ENCODE results near the gene GIMD1.
"Not testable (repeated sequence)": the region's sequence is repeated elsewhere in the genome, so short reads cannot be mapped to it uniquely, and the experiment has no call there.

GIMD1 gene

DNA sequence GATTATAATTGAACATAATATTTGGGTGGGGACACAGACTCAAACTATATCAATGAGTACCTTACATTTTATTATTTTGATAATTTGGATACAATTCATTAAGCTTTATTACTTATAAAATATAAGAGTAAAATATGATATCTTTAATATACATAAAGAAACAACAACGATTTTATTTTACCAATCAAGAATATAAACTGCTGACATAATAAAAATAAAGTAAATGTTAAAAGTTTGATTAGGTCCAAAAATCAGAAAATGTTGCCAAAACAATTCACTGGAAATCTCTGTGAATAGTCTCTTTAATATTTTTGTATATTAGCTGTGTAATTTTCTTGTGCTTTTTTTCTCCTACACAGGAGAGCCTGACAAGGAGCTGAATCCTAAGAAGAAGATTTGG is 21.4 kb downstream of the GIMD1 start:
- DNase-seq = no peak

DNA sequence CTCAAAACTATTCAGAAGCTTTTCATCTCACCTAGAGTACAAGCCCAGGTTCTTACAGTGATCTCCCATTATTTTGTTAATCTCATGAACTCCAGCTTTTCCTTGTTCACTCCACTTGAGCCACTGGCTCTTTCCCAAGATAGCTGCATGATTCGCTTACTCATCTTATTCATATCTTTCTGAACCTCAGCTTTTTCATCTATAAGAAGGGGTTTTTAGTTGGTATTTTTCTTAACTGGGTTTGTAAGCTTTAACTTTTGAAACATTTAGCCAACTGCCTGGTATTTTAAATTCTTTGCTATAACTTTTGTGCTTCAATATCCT is 24.0 kb downstream of the GIMD1 start:
- peak; percentile 56 for DNase-seq

DNA sequence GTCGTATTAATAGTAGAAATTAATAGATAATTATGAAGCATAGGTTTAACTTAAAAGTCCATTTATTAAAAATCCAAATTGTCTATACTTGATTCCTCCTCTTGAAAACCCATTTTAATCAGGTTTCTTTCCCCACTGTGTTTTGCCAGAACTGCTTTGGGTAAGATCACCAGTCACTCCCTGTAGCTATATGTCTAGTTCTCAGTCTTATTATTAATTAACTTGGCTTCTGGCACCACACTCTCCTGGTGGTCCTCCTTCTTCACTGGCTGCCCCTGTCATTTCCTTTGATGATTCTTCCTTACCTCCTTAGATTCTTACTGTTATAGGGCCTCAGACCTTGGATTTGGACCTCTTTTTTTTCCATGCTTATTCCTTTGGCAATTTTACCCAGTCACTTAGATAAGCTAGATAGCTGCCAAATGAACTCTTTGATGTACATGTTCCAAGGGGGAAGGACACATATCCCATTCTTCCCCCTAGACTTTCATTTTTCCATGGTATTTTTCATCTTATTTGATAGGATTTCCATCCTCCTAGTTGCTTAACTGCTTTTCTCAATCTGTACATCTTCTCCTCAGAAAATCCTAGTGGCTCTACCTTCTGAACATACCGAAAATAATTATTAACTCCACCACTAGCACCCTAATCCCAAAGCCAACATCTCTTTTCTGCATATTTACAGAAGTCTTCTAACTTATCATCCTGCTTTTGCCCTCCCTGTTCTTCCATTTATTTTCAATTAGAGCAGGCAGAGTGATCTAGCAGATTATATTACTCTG is 24.5 kb downstream of the GIMD1 start:
- no peak for DNase-seq

DNA sequence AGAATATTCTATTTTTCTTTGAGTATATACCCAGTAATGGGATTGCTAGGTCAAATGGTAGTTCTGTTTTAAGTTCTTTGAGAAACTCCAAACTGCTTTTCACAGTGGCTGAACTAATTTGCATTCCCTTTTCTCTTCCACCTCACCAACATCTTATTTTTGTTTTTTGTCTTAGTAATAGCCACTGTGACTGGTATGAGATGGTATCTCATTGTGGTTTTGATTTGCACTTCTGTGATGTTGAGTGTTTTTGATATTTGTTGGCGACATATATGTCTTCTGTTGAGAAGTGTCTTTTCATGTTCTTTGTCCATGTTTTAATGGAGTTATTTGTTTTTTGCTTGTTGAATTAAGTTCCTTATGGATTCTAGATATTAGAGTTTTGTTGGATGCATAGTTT is 27.8 kb downstream of the GIMD1 start:
- peak; percentile 4 for DNase-seq

DNA sequence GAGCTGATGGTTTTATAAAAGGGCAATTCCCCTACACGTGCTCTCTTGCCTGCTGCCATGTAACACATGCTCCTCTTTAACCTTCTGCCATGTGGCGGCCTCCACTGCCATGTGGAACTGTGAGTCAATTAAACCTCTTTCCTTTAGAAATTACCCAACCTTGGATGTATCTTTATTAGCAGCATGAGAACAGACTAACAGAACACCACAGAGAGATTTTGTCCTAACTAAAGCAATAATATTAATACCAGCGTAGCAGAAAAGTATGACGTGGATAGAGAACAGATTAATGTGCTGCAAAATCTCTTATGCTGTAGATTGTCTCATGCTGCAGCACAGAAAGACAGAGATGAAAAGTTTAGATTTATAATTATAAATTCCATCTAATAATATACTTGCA is 29.1 kb downstream of the GIMD1 start:
- no peak for DNase-seq

DNA sequence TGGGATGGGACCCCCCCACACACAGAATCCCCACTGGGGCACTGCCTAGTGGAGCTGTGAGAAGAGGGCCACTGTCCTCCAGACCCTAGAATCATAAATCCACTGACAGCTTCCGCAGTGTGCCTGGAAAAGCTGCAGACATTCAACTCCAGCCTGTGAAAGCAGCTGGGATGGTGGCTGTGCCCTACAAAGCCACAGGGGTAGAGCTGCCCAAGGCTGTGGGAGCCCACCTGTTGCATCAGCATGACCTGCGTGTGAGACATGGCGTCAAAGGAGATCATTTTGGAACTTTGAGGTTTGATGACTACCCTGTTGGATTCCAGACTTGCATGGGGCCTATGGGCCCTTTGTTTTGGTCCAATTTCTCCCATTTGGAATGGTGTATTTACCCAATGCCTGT is 29.9 kb downstream of the GIMD1 start:
- no peak for DNase-seq

DNA sequence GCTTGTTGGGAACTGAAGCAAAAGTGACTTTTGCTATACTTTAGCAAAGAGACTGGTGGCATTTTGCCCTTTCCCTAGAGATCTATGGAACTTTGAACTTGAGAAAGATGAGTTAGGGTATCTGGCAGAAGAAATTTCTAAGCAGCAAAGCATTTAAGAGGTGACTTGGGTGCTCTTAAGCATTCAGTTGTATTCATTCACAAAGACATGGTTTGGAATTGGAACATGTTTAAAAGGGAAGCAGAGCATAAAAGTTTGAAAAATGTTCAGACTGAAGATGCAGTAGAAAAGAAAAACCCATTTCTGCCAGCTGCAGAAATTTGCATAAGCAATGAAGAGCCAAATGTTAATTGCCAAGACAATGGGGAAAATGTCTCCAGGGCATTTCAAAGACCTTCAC is 30.7 kb downstream of the GIMD1 start:
- no peak for DNase-seq

DNA sequence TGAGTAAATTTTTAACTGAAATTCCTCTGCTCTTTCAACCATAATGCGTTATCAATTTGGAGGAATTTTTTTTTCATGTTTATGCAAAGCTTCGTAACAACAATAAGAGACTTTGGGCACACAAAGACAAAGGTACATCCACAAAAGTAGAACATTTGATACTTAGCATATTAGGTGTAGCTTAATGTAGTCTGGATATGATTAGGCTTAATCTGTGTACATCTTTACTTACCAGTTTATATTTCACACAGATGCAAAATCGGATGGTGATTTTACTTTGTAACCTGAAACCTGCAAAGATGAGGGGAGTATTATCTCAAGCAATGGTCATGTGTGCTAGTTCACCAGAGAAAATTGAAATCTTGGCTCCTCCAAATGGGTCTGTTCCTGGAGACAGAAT is 32.0 kb downstream of the GIMD1 start:
- DNase-seq = no peak

DNA sequence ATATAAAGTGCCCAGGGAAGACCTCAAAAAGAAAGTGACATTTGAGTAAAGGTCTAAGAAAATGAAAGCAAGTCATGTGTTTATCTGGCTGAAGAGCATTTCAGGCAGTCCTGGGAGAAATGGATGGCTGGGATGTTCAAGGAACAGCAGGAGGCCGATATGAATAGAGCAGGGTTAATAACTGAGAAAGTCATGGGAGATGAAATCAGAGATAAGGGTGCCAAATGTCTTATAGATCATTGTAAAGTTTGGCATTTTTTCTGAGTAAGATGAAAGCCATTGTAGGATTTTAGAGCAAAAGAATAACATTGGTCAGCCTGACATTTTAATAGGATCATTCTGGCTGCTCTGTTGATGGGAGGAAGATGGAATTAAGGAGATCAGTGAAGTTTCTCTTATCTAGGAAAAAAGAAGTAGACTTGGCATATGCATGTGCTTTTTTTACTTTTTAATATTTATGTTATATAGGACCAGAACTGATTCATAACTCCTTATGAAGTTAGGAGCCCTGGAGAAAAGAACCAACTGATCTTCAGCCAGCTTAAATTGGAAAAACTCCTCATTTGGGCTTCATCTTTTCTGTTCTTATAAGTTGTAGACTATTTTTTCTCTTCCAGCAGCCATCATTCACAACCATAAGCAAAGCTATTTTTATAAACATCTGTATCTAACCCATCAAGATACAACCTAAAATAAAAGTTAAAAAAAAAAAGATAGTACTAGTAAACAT is 33.7 kb downstream of the GIMD1 start:
- no peak for DNase-seq

DNA sequence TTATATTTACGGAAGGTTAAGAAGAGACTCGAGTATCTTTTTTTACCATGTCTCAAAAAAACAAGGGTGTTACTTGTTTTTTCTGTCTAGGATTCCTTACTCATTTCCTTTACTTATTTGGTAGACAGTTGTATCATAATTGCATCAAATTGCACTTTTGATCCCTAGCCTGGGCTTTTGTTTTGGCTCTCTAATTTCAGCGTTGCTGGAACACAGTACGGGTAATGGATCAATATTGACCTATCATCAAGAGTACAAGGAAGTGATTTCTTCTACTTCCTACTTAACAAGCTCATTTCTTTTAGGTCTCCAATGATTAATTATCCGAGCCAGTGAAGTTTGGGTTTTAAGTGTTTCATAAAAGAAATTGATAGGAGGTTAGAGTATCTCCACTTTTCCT is 35.4 kb downstream of the GIMD1 start:
- DNase-seq = no peak

DNA sequence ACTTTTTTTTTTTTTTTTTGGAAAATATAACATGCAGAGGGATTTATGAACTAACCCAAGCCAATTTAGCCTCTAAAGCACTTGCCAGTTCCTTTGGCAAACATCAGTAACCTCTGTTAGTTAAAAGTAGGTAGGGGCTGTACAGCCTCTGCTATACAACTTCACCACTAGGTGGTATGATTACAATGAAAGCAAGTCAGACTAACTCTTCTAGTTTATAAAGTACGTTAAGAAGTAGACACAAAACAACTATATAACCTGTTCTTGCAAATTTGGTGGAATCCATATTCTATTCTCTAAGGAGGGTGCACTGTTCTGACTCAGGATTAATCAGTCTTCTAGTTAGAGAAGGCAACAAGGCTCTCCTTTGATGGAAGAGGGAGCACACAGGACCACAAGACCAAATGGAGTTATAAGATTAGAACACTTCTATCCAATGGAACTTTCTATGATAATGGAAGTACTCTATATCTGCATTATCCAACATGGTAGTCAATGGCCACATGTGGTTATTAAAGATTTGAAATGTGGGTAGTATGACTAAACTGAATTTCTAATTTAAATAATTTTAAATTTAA is 39.4 kb downstream of the GIMD1 start:
- peak; percentile 12 for DNase-seq

DNA sequence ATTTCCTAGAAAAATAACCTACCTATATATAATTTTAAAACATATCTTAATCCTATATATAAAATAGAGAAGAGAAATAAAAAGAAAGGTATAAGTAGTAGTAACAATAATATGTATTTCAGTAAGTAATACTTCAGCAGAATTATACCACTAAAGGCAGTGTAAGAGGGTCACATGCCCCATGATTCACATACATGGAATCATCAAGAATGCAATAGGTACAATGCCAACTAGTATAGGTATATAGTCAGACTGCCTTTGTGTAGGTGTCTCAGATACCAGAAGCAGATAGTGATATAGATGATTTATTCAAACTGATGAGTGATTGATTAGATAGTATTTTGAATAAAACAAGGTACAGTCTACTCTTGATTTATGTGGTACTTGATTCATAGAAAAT is 42.8 kb downstream of the GIMD1 start:
- DNase-seq = no peak

DNA sequence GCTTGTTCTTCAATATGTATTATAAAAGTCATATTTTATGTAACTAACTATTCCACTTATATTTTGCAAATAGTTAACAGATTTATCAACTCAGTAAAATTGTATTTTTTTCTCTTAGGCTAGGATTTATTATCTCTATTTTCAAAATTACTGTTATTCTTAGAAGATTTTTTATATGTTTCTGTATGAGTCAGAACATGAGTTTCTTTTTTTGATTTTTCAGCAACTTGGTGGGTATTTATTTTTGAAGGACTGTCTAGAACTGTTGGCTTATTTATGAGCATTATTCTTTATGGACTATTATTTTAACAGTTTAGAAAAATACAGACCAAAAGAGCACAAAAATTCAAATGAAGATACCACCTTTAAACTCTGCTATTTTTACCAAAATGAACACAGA is 45.5 kb downstream of the GIMD1 start:
- DNase-seq = no peak

DNA sequence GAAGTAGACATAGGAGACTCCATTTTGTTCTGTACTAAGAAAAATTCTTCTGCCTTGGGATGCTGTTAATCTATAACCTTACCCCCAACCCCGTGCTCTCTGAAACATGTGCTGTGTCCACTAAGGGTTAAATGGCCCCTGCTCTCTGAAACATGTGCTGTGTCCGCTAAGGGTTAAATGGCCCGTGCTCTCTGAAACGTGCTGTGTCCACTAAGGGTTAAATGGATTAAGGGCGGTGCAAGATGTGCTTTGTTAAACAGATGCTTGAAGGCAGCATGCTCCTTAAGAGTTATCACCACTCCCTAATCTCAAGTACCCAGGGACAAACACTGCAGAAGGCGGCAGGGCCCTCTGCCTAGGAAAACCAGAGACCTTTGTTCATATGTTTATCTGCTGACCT is 46.8 kb downstream of the GIMD1 start:
- DNase-seq = not testable (repeated sequence)

DNA sequence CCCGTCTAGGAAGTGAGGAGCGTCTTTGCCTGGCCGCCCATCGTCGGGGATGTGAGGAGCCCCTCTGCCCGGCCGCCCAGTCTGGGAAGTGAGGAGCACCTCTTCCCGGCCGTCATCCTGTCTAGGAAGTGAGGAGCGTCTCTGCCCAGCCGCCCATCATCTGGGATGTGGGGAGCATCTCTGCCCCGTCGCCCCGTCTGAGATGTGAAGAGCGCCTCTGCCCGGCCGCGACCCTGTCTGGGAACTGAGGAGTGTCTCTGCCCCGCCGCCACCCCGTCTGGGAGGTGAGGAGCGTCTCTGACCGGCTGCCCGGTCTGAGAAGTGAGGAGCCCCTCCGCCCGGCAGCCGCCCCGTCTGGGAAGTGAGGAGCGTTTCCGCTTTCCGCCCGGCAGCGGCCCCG is 47.4 kb downstream of the GIMD1 start:
- not testable (repeated sequence) for DNase-seq

DNA sequence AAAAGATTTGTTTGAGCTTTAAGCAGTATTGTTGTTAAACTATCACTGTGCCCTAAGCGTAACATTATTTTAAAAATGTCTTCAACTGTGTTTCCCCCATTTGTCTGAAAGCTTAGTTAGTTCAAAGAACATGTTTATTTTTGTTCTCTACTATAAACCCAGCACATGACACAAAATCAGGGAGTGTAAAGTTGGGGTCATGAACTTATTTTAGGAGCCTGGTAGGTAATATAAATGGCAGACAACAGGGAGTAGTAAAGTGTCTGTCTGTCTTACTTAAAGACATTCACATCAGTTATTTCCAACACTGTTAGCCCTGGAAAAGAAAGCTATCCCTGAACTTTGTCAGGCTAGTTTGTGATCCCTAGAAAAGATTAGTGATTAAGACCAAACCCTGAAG is 48.3 kb downstream of the GIMD1 start:
- DNase-seq = no peak

DNA sequence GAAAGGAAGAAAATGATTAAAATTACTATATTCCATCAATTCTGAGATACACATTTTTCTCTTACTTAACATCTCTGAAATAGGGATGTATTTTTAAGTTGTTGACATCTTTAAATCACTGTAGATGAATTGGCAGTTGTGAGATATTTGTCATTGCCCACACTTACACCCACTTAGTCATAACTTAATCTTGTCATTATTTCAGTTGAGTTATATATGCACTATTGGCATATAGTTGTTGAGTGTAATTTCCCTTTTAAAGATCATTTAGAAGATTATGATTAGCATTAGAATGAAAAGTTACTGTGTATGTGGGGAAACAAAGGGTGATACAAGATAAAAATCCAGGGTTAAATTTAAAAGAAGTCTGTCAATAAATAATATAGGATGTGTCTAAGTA is 50.1 kb downstream of the GIMD1 start:
- DNase-seq = no peak

DNA sequence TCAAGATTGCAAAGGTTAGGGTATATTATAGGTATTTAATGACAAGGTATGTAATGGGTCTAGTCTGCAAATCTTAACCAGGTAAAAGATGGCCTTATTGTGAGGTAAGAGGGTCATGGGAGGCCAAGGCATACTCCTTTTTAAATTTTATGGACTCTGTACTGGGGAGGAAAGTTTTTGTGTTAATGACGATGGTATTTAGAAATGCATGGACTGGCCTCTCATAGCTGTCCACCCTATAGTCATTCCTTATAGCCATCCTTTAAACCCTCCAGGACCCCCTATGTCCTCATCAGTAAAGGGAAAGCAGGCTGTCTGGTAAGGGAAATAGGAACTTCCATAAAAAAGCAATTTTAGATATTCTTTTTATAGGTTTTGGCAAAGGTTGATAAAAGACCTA is 50.8 kb downstream of the GIMD1 start:
- DNase-seq = no peak

DNA sequence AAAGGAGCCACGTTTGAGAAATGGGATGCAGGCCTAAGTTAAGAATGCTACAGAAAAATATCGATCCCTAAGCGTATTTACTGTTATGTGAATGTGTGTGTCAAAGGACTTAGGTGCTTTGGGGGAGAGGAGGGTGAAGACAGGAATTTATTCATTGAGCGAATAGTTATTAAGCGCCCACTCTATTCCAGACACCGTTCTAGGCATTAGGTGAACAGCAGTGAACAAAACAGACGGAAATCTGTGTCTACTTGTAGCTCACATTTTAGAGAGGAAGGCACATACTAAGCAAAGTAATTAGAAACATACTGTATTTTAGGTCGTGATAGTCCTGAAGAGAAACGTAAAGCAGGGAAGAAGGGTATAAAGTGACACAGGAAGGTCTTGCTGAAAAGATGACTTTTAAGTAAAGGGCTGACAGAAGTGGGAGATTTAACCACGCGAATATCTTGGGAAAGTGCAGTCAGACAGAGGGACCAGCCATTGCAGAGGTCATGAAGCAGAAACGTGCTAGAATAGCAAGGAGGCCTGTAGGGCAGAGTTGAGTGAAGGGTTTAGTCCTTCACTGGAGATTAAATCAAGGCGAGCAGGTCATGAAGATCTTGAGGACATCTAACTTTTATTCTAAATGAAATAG is 51.7 kb downstream of the GIMD1 start:
- no peak for DNase-seq

DNA sequence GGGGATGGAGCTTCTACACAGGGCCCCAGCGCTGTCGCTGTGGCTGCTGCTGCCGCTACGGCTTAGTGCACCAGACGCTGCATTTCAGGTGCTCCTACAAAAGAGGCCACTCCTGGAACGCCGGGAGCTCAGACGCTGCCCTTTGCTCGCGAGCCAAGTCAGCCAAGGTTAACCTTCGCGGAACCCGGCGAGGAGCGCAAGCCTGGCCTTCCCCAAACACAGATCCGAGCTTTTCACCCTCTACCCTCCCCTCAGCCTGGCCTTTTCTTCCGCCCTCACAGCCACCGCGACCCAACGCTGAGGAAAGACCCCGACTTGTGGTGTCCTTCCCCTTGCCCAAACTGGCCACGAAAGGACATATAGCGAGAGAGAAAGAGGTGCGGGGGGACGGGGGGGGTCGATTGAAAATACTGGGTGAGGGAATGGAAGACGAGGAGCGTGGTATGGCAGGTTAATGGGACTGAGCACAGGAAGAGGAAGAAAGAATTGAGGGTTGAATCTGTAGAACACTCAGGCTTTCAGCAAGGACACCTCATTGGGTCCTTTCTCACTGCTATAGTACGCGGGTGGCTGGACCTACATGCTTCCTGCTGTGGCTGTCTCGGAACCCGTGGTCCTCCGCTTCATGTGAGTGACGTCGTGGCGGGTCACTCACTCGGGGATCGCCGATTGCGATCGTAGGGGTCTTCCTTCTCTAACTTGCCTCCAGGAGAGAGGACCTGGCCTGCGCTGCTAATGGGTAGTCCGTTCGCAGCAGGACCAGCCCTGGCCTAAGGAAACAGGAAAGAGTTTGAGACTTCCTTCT is 52.4 kb downstream of the GIMD1 start, which contains the start of the genes AIMP1 and TBCK:
Gene AIMP1 (plus strand): TSS at position 583 of the 805 bp plus-strand sequence. CDS start 8,460 bp downstream, outside the sequence.
Gene TBCK (minus strand): TSS at position 242 of the 805 bp plus-strand sequence. CDS start 7,249 bp downstream, outside the sequence.
- DNase-seq = peak; percentile 69

DNA sequence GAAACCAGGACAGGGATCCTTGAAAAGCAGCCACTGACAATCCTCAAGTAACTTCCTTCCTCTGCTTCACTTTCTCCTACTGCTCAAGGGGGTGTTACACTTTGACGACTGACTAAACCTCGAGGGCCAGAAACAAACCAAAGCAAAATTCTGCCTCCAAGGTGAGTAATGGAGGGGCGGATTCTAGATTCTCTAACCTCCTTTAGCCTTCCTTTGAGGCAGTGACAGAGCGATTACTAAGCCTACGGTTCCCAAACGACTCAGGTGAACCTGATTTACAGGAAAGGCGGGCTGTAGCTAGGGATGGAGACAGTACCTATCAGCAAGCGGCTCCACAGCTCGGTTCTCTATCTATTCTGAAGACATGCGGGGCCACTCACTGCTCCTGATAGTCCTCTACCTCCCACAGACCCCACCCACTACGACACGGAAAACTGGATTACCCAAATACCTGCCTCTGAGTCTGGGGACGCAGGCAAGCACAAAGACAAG is 53.1 kb downstream of the GIMD1 start:
- peak; percentile 12 for DNase-seq

DNA sequence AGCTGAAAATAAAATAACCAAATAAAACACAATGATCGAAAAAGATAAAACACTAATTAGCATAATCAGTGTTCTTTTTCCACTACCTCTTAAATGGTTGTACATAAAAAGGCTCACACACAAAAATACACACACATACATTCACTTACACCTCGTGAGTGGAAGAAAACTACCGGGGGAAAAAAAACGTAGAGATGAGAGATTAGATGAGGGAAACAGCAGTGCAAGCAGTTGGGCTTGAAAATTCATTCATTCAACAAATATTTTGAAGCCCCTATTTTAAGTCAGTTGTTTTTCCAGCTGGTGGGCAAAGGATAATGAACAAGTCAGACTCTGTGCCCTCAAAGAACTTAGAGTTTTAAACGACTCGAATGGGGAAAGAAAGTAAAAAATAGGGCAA is 53.6 kb downstream of the GIMD1 start:
- no peak for DNase-seq

Measured in NCI-H226 (cell line).